Fibroblast of peridontal ligament (primary cell): ENCODE results near the gene RPL35.
"Not testable (repeated sequence)": the region's sequence is repeated elsewhere in the genome, so short reads cannot be mapped to it uniquely, and the experiment has no call there.

ENCODE experiments used
- DNase-seq: peaks from one replicate; pipeline ENCODE4 v3.0.0-alpha.2; 2010; ENCODE audit errors: extremely low read depth

Gene RPL35

GRCh38 chr9:124852829-124853531 lies 8.8 kb downstream of the RPL35 start, which contains the start of gene WDR38:
WDR38 (plus strand) TSS chr9:124853460; CDS start chr9:124853532, 72 bp downstream.
- peak; percentile 54 for DNase-seq

GRCh38 chr9:124852121-124852828 lies 9.5 kb downstream of the RPL35 start:
- no peak for DNase-seq

- DNase-seq: peak; percentile 82
Observed at GRCh38 chr9:124849801-124850200, 12.0 kb downstream of the RPL35 start.

GRCh38 chr9:124846969-124847368 lies 14.8 kb downstream of the RPL35 start:
- no peak for DNase-seq

GRCh38 chr9:124846467-124846866 lies 15.3 kb downstream of the RPL35 start:
- not testable (repeated sequence) for DNase-seq

GRCh38 chr9:124844291-124844690 lies 17.5 kb downstream of the RPL35 start:
- DNase-seq: no peak

GRCh38 chr9:124843456-124844034 lies 18.2 kb downstream of the RPL35 start:
- no peak for DNase-seq

GRCh38 chr9:124841075-124841821 lies 20.5 kb downstream of the RPL35 start:
- no peak for DNase-seq

GRCh38 chr9:124840300-124840833 lies 21.4 kb downstream of the RPL35 start:
- no peak for DNase-seq

- peak; percentile 23 for DNase-seq
Observed at GRCh38 chr9:124839612-124840299, 22.0 kb downstream of the RPL35 start.

- DNase-seq: not testable (repeated sequence)
Observed at GRCh38 chr9:124838567-124839275, 23.0 kb downstream of the RPL35 start.

GRCh38 chr9:124838132-124838531 lies 23.6 kb downstream of the RPL35 start:
- DNase-seq: not testable (repeated sequence)

GRCh38 chr9:124835026-124835557 lies 26.7 kb downstream of the RPL35 start:
- DNase-seq: peak; percentile 57

- no peak for DNase-seq
Observed at GRCh38 chr9:124834591-124834990, 27.2 kb downstream of the RPL35 start.

GRCh38 chr9:124831642-124832364 lies 30.0 kb downstream of the RPL35 start:
- DNase-seq: no peak

GRCh38 chr9:124830593-124830992 lies 31.2 kb downstream of the RPL35 start:
- DNase-seq: no peak

- DNase-seq: no peak
Observed at GRCh38 chr9:124829334-124829669, 32.5 kb downstream of the RPL35 start.

GRCh38 chr9:124828489-124829333 lies 33.0 kb downstream of the RPL35 start:
- no peak for DNase-seq
